Duodenal mucosa (tissue), 2 donors: ENCODE results near the gene TREML2.
"Not testable (repeated sequence)": the region's sequence is repeated elsewhere in the genome, so short reads cannot be mapped to it uniquely, and the experiment has no call there.

Source experiments
- H3K27ac ChIP-seq: one replicate; pipeline ENCODE4 v1.7.0; 2013; ENCODE audit warnings: low read depth, low read length
- H3K27me3 ChIP-seq, 2 donors: one replicate each; pipeline ENCODE4 v1.7.0; 2013; ENCODE audit warnings: low read length in 2 of 2, control low read depth in 1 of 2; ENCODE audit not compliant: insufficient read depth in 2 of 2, control insufficient read depth in 1 of 2
- H3K36me3 ChIP-seq, 2 donors: one replicate each; pipeline ENCODE4 v1.7.0; 2013; ENCODE audit warnings: low read length in 2 of 2, control low read depth in 1 of 2; ENCODE audit not compliant: insufficient read depth in 2 of 2, control insufficient read depth in 1 of 2
- H3K4me1 ChIP-seq, 2 donors: one replicate each; pipeline ENCODE4 v1.7.0; 2013; ENCODE audit warnings: low read length in 2 of 2, control low read depth in 1 of 2; ENCODE audit not compliant: insufficient read depth in 2 of 2, control insufficient read depth in 1 of 2
- H3K4me3 ChIP-seq, 2 donors: one replicate each; pipeline ENCODE4 v1.7.0; 2013; ENCODE audit warnings: low read length in 2 of 2, low read depth in 1 of 2
- H3K9ac ChIP-seq, 2 donors: one replicate each; pipeline ENCODE4 v1.7.0; 2013; ENCODE audit warnings: low read length in 2 of 2, low read depth in 1 of 2
- H3K9me3 ChIP-seq, 2 donors: one replicate each; pipeline ENCODE4 v1.7.0; 2013; ENCODE audit warnings: low read length in 2 of 2, control low read depth in 1 of 2; ENCODE audit not compliant: control insufficient read depth in 1 of 2

Gene TREML2, protein sequence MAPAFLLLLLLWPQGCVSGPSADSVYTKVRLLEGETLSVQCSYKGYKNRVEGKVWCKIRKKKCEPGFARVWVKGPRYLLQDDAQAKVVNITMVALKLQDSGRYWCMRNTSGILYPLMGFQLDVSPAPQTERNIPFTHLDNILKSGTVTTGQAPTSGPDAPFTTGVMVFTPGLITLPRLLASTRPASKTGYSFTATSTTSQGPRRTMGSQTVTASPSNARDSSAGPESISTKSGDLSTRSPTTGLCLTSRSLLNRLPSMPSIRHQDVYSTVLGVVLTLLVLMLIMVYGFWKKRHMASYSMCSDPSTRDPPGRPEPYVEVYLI

DNA sequence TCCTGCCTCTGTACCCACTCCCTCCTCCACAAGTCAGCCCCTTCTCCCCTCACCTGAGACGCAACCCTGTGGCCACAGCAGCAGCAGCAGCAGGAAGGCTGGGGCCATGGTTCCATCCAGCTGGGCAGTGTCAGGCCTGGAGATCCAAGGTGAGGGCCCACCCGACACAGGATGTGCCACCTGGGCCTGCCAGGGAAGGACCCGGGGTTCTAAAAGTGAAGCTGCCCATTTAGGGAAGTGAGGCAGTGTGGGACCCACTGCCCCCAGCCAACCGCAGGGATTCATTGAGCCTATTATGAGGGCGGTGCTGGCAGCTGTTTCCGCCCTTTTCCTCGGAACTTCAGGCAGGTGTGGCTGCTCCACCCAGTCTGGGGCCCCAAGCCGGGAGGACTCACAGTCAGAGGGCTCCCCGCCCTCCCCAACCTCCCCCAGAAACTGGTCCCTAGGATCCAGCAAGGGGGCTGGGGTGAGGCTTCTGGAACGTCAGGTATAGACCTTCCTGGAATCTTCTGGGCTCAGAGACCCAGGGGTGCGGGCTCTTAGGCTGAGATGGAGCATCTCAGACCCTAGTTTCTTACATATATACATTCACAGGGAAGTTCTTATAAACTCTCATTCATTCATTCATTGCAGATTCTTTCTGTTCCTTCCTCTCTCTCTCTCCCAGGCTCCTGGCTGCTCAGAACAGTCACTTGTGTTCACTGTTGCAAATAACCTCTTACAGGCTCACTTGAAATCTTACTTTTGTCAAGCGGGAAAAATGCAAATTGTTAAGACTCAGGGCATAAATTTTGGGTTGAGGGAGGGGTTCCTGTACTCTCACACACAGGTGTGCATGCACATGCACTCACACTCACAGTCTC is at the start of gene TREML2:
Gene TREML2, minus strand, starts transcription at position 249 of the 863 bp plus-strand sequence. Its CDS starts 141 bp downstream, at position 108.
- H3K9me3 ChIP-seq: no peaks in the 10 kb centered on the region
- peak within 1 kb of the TSS; percentile 42 for H3K27ac ChIP-seq
- H3K27me3 ChIP-seq: no peaks in the 10 kb centered on the region
- no peak within 1 kb of the TSS for H3K9ac ChIP-seq
- no peak within 1 kb of the TSS for H3K4me3 ChIP-seq
- H3K4me1 ChIP-seq: peaks cover 9 to 16% of the 10 kb centered on the region in 2 donors
- H3K36me3 ChIP-seq: no peaks in the 10 kb centered on the region

DNA sequence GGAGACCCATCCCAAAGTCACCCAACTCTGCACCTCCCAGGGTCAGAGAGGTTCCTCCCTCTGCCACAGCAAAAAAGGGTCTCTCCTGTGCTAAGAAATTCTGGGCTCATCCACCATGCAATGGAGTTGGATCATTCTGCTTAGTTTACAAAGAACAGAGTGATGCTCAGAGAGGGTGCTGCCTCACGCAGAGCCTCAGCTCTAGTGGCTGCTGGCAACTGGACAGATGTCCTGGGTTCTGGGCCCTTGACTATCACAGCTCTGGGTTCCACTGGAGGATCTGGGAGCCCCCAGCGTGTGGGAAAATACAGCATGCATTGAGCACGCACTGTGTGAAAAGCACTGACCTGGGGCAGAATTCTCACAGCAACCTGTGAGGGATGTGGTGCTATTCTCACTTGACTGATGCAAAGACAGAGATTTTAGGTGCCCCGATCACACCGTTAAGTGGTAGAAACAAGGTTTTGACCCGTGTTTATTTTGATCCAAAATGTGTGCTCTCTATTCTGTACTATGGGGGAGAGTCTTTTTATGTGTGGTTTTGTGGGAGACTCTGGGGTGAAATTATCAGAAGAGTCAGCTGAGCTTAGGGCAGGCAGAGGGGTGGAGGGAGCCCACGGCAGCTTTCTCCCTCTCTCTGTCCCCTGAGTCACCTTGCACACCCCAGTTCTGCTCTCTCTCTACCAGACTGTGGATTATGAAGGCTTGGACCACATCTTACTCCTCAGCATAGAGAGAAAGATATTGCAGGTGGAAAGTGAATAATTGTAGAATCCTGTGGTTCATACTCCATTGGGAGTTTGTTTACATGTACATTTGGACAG is 47.1 kb upstream of the TREML2 start:
- Histone ChIP-seq H3K4me3 (no peak overlapping the region), H3K27ac (no peak overlapping the region), H3K9ac (no peak overlapping the region), H3K9me3 (no peaks in the 10 kb centered on the region), H3K36me3 (no peaks in the 10 kb centered on the region), H3K4me1 (no peaks in the 10 kb centered on the region), H3K27me3 (no peaks in the 10 kb centered on the region)

DNA sequence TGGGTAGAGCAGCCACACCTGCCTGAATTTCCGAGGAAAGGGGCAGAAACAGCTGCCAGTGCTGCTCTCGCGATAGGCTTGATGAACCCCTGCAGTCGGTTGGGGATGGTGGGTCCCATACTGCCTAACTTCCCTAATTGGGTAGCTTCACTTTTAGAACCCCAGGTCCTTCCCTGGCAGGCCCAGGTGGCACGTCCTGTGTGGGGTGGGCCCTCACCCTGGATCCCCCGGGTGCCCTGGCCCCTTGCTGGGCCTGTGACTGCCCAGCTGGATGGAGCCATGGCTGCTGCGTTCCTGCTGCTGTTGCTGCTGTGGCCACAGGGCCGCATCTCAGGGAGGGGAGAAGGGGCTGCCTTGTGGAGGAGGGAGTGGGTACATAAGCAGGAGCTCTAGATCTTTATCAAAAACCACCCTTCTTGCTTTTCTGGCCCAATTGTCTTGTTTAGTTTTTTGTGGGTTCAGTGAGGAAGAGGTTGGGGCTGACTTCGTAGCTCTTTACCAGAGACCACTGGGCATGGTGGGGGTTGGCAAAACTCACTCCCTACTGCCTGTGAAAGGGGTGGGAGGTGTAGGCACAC is 46.4 kb upstream of the TREML2 start:
- H3K4me1 ChIP-seq: no peaks in the 10 kb centered on the region

DNA sequence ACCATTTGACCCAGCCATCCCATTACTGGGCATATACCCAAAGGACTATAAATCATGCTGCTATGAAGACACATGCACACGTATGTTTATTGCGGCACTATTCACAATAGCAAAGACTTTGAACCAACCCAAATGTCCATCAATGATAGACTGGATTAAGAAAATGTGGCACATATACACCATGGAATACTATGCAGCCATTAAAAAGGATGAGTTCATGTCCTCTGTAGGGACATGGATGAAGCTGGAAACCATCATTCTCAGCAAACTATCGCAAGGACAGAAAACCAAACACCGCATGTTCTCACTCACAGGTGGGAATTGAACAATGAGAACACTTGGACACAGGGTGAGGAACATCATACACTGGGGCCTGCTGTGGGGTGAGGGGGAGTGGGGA is 45.6 kb upstream of the TREML2 start:
- not testable (repeated sequence) for H3K27me3 ChIP-seq, H3K9ac ChIP-seq, H3K9me3 ChIP-seq, H3K4me1 ChIP-seq, H3K4me3 ChIP-seq, H3K36me3 ChIP-seq, H3K27ac ChIP-seq

More for the DNA sequence above, 46.4 kb upstream of the TREML2 start:
- H3K4me3 ChIP-seq: no peak overlapping the region
- no peak overlapping the region for H3K27ac ChIP-seq
- no peaks in the 10 kb centered on the region for H3K9me3 ChIP-seq
- H3K36me3 ChIP-seq: no peaks in the 10 kb centered on the region
- H3K9ac ChIP-seq: no peak overlapping the region
- H3K27me3 ChIP-seq: peaks cover 0 to 4% of the 10 kb centered on the region in 2 donors

DNA sequence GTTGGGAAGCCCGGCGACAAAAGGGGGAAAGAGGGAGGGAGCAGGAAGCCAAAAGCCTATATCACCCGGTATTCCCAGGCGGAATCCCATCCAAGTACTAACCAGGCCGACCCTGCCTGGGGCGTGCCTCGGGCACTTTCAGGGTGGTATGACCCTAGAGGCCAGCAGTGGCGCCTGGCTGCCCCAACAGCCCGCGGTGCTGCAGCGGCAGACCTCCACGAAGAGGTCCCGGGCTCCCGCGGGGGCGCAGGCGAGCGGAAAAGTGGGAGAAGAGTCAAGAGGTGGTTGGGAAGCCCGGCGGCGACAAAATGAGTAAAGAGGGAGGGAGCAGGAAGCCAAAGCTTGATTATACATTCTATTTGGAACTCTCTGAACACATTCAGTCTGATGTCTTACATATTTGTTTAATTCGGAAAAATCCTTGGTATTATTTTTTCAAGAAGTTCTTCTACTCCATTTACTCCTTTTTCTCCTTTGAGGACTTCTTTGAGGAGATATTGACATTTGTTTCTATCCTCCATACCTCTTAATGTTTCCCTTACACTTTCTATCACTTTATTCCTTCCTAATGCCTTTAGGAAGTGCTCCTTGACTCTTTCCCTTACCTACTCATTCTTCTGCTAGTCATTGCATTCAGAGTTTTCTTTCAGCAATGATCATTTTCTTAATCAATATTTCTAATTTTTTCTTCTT is 38.7 kb upstream of the TREML2 start:
- Histone ChIP-seq H3K4me1 (no peaks in the 10 kb centered on the region), H3K9ac (no peak overlapping the region), H3K4me3 (no peak overlapping the region), H3K36me3 (no peaks in the 10 kb centered on the region), H3K27me3 (peaks cover 18 to 19% of the 10 kb centered on the region in 2 donors), H3K9me3 (no peaks in the 10 kb centered on the region), H3K27ac (no peak overlapping the region)

DNA sequence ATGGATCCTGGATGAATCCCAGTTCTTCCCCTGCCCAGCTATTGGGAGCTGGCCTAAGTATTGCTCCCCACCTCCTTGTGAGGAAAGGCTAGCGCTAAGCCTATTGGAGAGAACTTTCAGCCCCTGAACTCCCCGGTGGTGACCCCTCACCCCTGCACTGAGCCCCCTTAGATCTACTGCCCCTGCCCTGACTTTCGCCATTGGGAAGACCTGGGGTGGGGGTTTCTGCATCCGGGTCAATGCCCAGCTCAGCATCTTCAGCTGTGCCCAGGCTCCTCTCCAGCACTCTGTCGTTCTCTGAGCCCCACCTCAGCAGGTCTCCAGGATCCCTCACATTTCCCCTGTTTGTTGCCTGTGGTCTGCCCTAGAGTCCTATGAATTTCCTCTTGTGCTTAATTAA is 36.2 kb upstream of the TREML2 start:
- H3K27me3 ChIP-seq: peaks cover 15 to 19% of the 10 kb centered on the region in 2 donors
- no peaks in the 10 kb centered on the region for H3K4me1 ChIP-seq
- H3K36me3 ChIP-seq: no peaks in the 10 kb centered on the region
- H3K27ac ChIP-seq: no peak overlapping the region
- H3K9me3 ChIP-seq: no peaks in the 10 kb centered on the region
- no peak overlapping the region for H3K4me3 ChIP-seq
- no peak overlapping the region for H3K9ac ChIP-seq

DNA sequence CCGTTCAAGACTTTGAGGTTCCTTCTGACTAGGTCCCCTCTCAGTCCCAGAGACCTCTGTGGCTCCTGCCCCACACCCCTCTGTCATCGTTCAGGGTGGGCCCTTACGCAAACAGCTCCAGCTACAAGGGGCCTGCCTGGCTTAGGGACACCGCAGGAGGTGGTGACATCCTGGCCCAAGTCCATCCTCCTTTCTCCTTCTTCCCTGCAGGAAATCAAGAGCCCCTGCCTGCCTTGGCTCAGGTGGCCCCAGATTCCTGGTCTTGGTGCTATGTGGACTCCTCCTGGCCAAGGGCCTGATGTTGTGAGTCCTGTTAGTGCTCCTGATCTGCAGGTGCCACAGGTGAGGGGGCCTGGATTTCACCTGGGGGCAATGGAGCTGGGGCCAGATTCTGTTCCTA is 35.3 kb upstream of the TREML2 start:
- no peaks in the 10 kb centered on the region for H3K36me3 ChIP-seq
- no peaks in the 10 kb centered on the region for H3K4me1 ChIP-seq
- no peak overlapping the region for H3K4me3 ChIP-seq
- no peak overlapping the region for H3K9ac ChIP-seq
- no peaks in the 10 kb centered on the region for H3K9me3 ChIP-seq
- no peak overlapping the region for H3K27ac ChIP-seq
- peaks cover 9 to 19% of the 10 kb centered on the region in 2 donors for H3K27me3 ChIP-seq

DNA sequence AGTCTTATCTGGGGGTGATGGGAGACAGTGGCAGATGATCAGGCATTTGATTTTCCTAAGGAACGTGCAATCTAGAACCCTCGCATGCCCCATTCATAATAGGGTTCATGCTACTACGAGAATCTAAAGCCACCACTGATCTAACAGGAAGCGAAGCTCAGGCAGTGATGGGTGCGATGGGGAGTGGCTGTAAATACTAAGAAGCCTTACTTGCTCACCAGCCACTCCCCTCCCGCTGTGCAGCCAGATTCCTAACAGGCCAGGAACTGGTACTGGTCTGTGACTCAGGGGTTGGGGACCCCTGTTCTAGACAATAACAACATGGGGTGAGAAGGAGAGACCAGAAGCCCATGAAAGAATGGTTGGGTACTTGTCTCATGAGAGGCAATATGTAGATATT is 31.7 kb upstream of the TREML2 start:
- no peak overlapping the region for H3K4me3 ChIP-seq
- H3K36me3 ChIP-seq: no peaks in the 10 kb centered on the region
- no peaks in the 10 kb centered on the region for H3K9me3 ChIP-seq
- H3K27ac ChIP-seq: no peak overlapping the region
- peaks cover 0 to 9% of the 10 kb centered on the region in 2 donors for H3K27me3 ChIP-seq
- H3K4me1 ChIP-seq: no peaks in the 10 kb centered on the region
- H3K9ac ChIP-seq: no peak overlapping the region

DNA sequence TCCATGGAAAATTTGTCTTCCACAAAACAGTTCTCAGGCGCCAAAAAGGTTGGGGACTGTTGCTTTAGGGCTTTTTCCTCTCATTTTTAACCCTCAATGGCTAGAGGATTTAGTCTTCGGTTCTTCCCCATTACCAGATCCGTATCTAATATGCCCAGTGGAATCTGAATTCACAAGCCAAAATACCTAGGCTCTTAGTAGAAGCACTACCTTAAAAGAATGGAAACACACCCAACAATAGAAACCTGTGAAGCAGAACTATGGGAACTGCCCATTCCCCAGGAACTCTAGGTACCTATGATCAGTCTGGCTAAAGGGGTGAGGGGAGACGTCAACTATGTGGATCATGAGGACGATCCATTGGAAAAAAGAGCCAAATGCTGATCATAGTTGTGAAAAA is 30.3 kb upstream of the TREML2 start:
- Histone ChIP-seq H3K4me3 (no peak overlapping the region), H3K9me3 (no peaks in the 10 kb centered on the region), H3K9ac (no peak overlapping the region), H3K27ac (no peak overlapping the region), H3K4me1 (no peaks in the 10 kb centered on the region), H3K36me3 (no peaks in the 10 kb centered on the region), H3K27me3 (peaks cover 0 to 8% of the 10 kb centered on the region in 2 donors)
